Coronary artery (tissue), 2 donors: Measurements from ENCODE around the gene KLK12.
A peak's percentile ranks its signal among the peaks of the same experiment; 100 is the strongest.

Experiments used
- DNase-seq: peaks from one replicate; pipeline ENCODE4 v3.0.0-alpha.2; 2017; ENCODE audit warnings: low spot score
- H3K27ac ChIP-seq, 2 donors: fragments of 200-600 bp; sonication (generic); one replicate each; pipeline ENCODE4 v1.5.1; 2016 to 2019
- H3K4me3 ChIP-seq: fragments of 200-600 bp; sonication (generic); 2 replicates; pipeline ENCODE4 v1.5.1; 2016; ENCODE audit warnings: mild to moderate bottlenecking, moderate library complexity
- TF ChIP-seq, protein P1 (sequence below): fragments of 200-600 bp; sonication (generic); IDR thresholded peaks from one replicate; pipeline ENCODE4 v1.5.1; 2019; ENCODE audit warnings: antibody characterized with exemption

The KLK12 gene

DNA sequence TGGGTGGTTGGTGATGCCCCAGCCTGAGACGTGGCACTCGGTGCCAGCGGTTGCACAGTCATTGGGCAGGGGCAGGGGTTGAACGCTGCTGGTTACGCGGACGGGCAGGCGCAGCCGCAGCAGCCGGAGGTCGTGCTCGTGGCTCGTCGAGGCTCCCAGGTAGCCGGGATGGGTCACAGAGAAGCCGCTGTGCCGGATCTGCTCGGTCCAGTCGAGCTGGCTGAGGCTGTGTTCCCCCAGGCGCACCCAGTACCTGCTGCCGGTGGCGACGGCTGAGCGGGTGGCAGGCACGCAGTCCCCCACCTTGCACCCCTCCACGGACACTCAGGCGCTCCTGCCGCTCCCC is 2.9 kb downstream of the KLK12 start:
- Histone ChIP-seq H3K4me3 (no peak overlapping the region), H3K27ac (no peak overlapping the region)
- TF ChIP-seq, protein P1, sequence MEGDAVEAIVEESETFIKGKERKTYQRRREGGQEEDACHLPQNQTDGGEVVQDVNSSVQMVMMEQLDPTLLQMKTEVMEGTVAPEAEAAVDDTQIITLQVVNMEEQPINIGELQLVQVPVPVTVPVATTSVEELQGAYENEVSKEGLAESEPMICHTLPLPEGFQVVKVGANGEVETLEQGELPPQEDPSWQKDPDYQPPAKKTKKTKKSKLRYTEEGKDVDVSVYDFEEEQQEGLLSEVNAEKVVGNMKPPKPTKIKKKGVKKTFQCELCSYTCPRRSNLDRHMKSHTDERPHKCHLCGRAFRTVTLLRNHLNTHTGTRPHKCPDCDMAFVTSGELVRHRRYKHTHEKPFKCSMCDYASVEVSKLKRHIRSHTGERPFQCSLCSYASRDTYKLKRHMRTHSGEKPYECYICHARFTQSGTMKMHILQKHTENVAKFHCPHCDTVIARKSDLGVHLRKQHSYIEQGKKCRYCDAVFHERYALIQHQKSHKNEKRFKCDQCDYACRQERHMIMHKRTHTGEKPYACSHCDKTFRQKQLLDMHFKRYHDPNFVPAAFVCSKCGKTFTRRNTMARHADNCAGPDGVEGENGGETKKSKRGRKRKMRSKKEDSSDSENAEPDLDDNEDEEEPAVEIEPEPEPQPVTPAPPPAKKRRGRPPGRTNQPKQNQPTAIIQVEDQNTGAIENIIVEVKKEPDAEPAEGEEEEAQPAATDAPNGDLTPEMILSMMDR = no peak
- DNase-seq = peak; percentile 41

DNA sequence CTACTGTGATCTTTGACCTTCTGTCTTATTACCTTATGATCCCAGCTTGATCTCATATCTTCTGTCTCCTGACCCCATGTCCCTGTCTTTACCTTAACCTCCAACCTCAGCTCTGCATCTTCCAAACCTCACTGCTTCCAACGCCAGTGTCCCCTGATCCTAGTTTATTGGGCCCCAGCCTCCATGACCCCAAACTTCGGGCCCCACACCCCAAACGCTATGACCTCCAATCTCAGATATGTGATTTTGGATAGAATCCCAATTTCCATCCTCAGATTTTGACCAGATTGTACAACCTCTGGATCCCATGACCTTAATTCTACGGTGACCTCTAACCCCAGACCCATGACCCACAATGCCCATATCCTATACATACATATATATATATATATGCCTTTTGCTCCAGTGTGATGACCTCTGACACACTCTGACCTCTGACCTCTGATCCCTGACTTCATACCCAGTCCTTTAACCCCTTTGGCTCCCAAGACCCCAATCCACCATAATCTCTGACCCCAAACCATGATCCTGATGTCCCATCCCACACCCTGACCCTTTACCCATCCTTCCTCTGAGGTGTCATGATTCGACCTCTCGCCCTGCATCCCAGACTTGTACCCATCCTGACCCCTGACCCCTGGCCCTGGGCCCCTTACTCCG is 3.5 kb downstream of the KLK12 start:
- Histone ChIP-seq H3K4me3 (no peak overlapping the region), H3K27ac (no peak overlapping the region)
- no peak for DNase-seq
- TF ChIP-seq, protein P1 = no peak

GRCh38 chr19:51030631-51031030 is 4.2 kb downstream of the KLK12 start:
- Histone ChIP-seq H3K4me3 (no peak overlapping the region), H3K27ac (no peak overlapping the region)
- peak; percentile 28 for DNase-seq
- TF ChIP-seq, protein P1 = no peak

- DNase-seq = peak; percentile 3
- Histone ChIP-seq H3K4me3 (no peak overlapping the region), H3K27ac (no peak overlapping the region)
- TF ChIP-seq, protein P1 = no peak
Measured at GRCh38 chr19:51029718-51030117, 5.1 kb downstream of the KLK12 start.

DNA sequence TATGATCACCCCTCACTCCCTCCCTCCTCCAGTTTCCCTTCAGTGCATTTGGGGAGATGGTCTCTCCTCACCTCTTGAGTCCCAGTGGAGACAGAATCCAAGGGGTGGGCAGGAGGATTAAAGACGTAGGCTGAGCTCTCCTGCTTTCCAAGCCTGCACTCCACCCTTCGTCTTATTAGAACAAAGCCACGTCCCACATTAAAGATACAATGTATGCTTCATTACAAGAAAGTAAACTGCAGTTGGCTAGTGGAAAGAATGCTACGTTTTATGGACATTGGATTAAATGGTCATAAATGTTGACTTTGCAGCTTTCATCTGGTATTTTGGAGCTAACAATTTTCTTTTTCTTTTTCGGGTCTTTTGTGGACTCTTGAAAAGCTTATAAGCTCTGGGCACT is 6.9 kb downstream of the KLK12 start:
- Histone ChIP-seq H3K27ac (no peak overlapping the region), H3K4me3 (no peak overlapping the region)
- no peak for DNase-seq
- TF ChIP-seq, protein P1 = no peak

- no peak overlapping the region for H3K27ac ChIP-seq
- H3K4me3 ChIP-seq = no peak overlapping the region
- peak; percentile 55 for DNase-seq
- TF ChIP-seq, protein P1 = no peak
Measured at GRCh38 chr19:51027126-51027806, 7.5 kb downstream of the KLK12 start.

GRCh38 chr19:51026554-51026831 is 8.3 kb downstream of the KLK12 start, which contains the start of gene KLK11:
Gene KLK11, minus strand, starts transcription at chr19:51026616. Its CDS starts 985 bp downstream, at chr19:51025631.
- TF ChIP-seq, protein P1 = no peak
- Histone ChIP-seq H3K4me3 (no peak within 1 kb of the TSS), H3K27ac (no peak within 1 kb of the TSS)
- peak; percentile 66 for DNase-seq
